ENCODE measurements around the gene ATP10B.

- no peak for TF ChIP-seq CTCF (IDR thresholded peaks at IDR 0.05)
- no peak for TF ChIP-seq POLR2AphosphoS5 (IDR thresholded peaks at IDR 0.05; ENCODE audit: low read depth, low read length)
- no peak for TF ChIP-seq TCF7L2 (IDR thresholded peaks at IDR 0.05; ENCODE audit: low read depth, low read length)
Observed at GRCh38 chr5:160601046-160601445, 251.0 kb downstream of the ATP10B start.
